B cell (primary cell): ENCODE measurements around the gene SLCO3A1. TPM values are rescaled to one million over a fixed set of nuclear protein-coding genes. Genes with fewer than 3 reads are reported as not detected.

Experiments used
- ATAC-seq: fragments of 200-7000 bp; cut with Tn5 transposase; one replicate; pipeline ENCODE4 v1.10.0; 2021; ENCODE audit warnings: low read depth, mild to moderate bottlenecking, moderate number of reproducible peaks, moderate library complexity
- CTCF ChIA-PET: fragments of 350-600 bp; sonication (Branson Sonifier 250); formaldehyde crosslinking; loops from one replicate; lab custom pipeline; 2021; ENCODE audit warnings: antibody characterized with exemption, inconsistent platforms; lab: Charles Lee
- POLR2A ChIA-PET: fragments of 350-600 bp; sonication (Branson Sonifier 250); formaldehyde crosslinking; loops from one replicate; lab custom pipeline; 2021; ENCODE audit warnings: antibody characterized with exemption; lab: Charles Lee
- DNase-seq: peaks from one replicate; pipeline ENCODE4 v3.0.0; 2013
- H2AFZ ChIP-seq: 2 replicates; pipeline ENCODE4 v1.6.1; 2012; ENCODE audit warnings: mild to moderate bottlenecking, low read depth, low read length; ENCODE audit not compliant: insufficient read depth, poor library complexity, severe bottlenecking
- H3K27ac ChIP-seq, 2 donors: 1 replicate in 1 of 2; 2 replicates in 1 of 2; pipeline ENCODE4 v1.5.1; 2012 to 2013; ENCODE audit warnings: low read length in 2 of 2, mild to moderate bottlenecking in 2 of 2, moderate library complexity in 1 of 2
- H3K27me3 ChIP-seq, 4 experiments: fragments of 200-600 bp in 1 of 4; sonication (generic) in 1 of 4; replicated peaks in 1 of 4; 1 replicate in 2 of 4; 2 replicates in 2 of 4; pipeline versions ENCODE4 v1.6.1 to v1.7.0; 2013 to 2016; ENCODE audit warnings: low read length in 3 of 4, mild to moderate bottlenecking in 2 of 4, mixed read lengths in 1 of 4, moderate library complexity in 1 of 4; ENCODE audit not compliant: insufficient read depth in 4 of 4, control insufficient read depth in 3 of 4; ENCODE audit errors: control extremely low read depth in 1 of 4
- H3K36me3 ChIP-seq, 2 experiments: replicated peaks in 1 of 2; 1 replicate in 1 of 2; 2 replicates in 1 of 2; pipeline versions ENCODE4 v1.6.1 to v1.7.1; 2013; ENCODE audit warnings: low read length in 1 of 2; ENCODE audit not compliant: insufficient read depth in 2 of 2, control insufficient read depth in 1 of 2; ENCODE audit errors: control extremely low read depth in 1 of 2, extremely low read depth in 1 of 2
- H3K4me1 ChIP-seq, 2 donors: fragments of 200-600 bp in 1 of 2; sonication (generic) in 1 of 2; 1 replicate in 1 of 2; 2 replicates in 1 of 2; pipeline versions ENCODE4 v1.5.1 to v1.6.1; 2013 to 2017; ENCODE audit warnings: low read length in 2 of 2; ENCODE audit not compliant: control insufficient read depth in 2 of 2, insufficient read depth in 2 of 2
- H3K4me2 ChIP-seq: replicated peaks from 2 replicates; pipeline ENCODE3; 2012; ENCODE audit warnings: mild to moderate bottlenecking, low read depth, low read length; ENCODE audit not compliant: poor library complexity, severe bottlenecking
- H3K4me3 ChIP-seq, 5 experiments: fragments of 200-600 bp in 1 of 5; sonication (generic) in 1 of 5; 1 replicate in 3 of 5; 2 replicates in 2 of 5; pipeline versions ENCODE4 v1.5.1 to v1.7.0; 2011 to 2016; ENCODE audit warnings: low read length in 4 of 5, mild to moderate bottlenecking in 4 of 5, low read depth in 2 of 5, control low read depth in 1 of 5, moderate library complexity in 1 of 5; ENCODE audit not compliant: insufficient read depth in 1 of 5; ENCODE audit errors: control extremely low read depth in 1 of 5, extremely low read depth in 1 of 5
- H3K79me2 ChIP-seq: fragments of 200-600 bp; sonication (generic); one replicate; pipeline ENCODE4 v1.6.0; 2016; ENCODE audit warnings: low read length; ENCODE audit not compliant: control insufficient read depth, insufficient read depth
- H3K9ac ChIP-seq: fragments of 200-600 bp; sonication (generic); 2 replicates; pipeline ENCODE4 v1.6.1; 2017; ENCODE audit warnings: mild to moderate bottlenecking, low read length, moderate library complexity
- H3K9me3 ChIP-seq, 3 donors: one replicate each; pipeline versions ENCODE4 v1.6.1 to v1.7.1; 2013; ENCODE audit warnings: low read length in 2 of 3; ENCODE audit not compliant: control insufficient read depth in 2 of 3, insufficient read depth in 1 of 3; ENCODE audit errors: control extremely low read depth in 1 of 3
- H4K20me1 ChIP-seq: 2 replicates; pipeline ENCODE4 v1.6.0; 2012; ENCODE audit warnings: mild to moderate bottlenecking, low read length; ENCODE audit not compliant: insufficient read depth, control insufficient read depth, poor library complexity, severe bottlenecking
- H3K27ac Mint-ChIP-seq: one replicate; pipeline ENCODE4 v1.8.0; 2021; ENCODE audit warnings: mixed read lengths
- H3K27me3 Mint-ChIP-seq: one replicate; pipeline ENCODE4 v1.8.0; 2021; ENCODE audit warnings: mixed read lengths
- H3K4me1 Mint-ChIP-seq: one replicate; pipeline ENCODE4 v1.8.0; 2021; ENCODE audit warnings: mixed read lengths
- H3K4me3 Mint-ChIP-seq: one replicate; pipeline ENCODE4 v1.8.0; 2021; ENCODE audit warnings: mixed read lengths
- H3K9me3 Mint-ChIP-seq: one replicate; pipeline ENCODE4 v1.8.0; 2022; ENCODE audit warnings: mixed read lengths; ENCODE audit not compliant: insufficient read depth
- CTCF ChIP-seq: fragments of 200-600 bp; IDR thresholded peaks from one replicate; pipeline ENCODE4 v1.8.0; 2022; ENCODE audit warnings: antibody characterized with exemption, mild to moderate bottlenecking
- EZH2 ChIP-seq: IDR thresholded peaks from 2 replicates; pipeline ENCODE4 v1.6.1; 2012; ENCODE audit warnings: borderline replicate concordance, low read depth, mild to moderate bottlenecking, moderate library complexity, low read length; ENCODE audit not compliant: insufficient read depth, poor library complexity, severe bottlenecking
- WGBS: methylation state at CpG from one replicate; pipeline ENCODE4 v1.1.5; 2013; ENCODE audit warnings: missing lambda C conversion rate; ENCODE audit not compliant: insufficient coverage; 5-methylcytosine and 5-hydroxymethylcytosine counted together
- intact Hi-C: fragments of 100-400 bp; cut with micrococcal nuclease; formaldehyde crosslinking; loops from one replicate; pipeline ENCODE4 v1.10.0; 2022
- polyA plus RNA-seq: library from polyadenylated mRNA; depleted of rRNA; stranded (reverse); fragments of >200 nt; gene quantifications from 2 replicates; pipeline ENCODE4 v1.2.3, GENCODE V29; 2012
- total RNA-seq, 2 donors: library from RNA; stranded (reverse); fragments of 120-200 nt in 1 of 2; gene quantifications; 1 replicate in 1 of 2; 2 replicates in 1 of 2; pipeline versions ENCODE4 v1.2.3 to v1.2.4, GENCODE V29; 2013 to 2022

Gene SLCO3A1
- total and polyA plus RNA-seq, 2 donors (not counting 1 experiment from before 2014, with no cell fraction given), result 0.99 to 2.3 TPM

GRCh38 chr15:92141607-92142006, 288.1 kb downstream of the SLCO3A1 start:
- H3K27ac Mint-ChIP-seq, result no peak overlapping the region
- intact Hi-C loops, result no loop called here
- TF ChIP-seq CTCF (no peak), EZH2 (no peak)
- no peaks in the 10 kb centered on the region for H3K9me3 Mint-ChIP-seq
- DNase-seq (no peak), ATAC-seq (no peak)
- Histone ChIP-seq H3K27me3 (no peaks in the 10 kb centered on the region), H3K4me3 (no peak overlapping the region), H3K79me2 (no peaks in the 10 kb centered on the region), H4K20me1 (no peaks in the 10 kb centered on the region), H3K27ac (no peak overlapping the region), H3K9me3 (no peaks in the 10 kb centered on the region), H3K36me3 (no peaks in the 10 kb centered on the region), H2AFZ (no peak overlapping the region), H3K9ac (no peak overlapping the region), H3K4me1 (no peaks in the 10 kb centered on the region), H3K4me2 (no peak overlapping the region)
- WGBS, result 96% methylated on average over 3 of the region's 3 CpGs
- no peaks in the 10 kb centered on the region for H3K27me3 Mint-ChIP-seq
- peaks cover 16% of the 10 kb centered on the region for H3K4me1 Mint-ChIP-seq
- POLR2A ChIA-PET, result no interaction called here
- no peak overlapping the region for H3K4me3 Mint-ChIP-seq
- CTCF ChIA-PET, result no interaction called here

GRCh38 chr15:92142242-92143232, 289.0 kb downstream of the SLCO3A1 start:
- ATAC-seq (no peak), DNase-seq (no peak)
- intact Hi-C loops, result no loop called here
- no peak overlapping the region for H3K4me3 Mint-ChIP-seq
- Histone ChIP-seq H2AFZ (no peak overlapping the region), H3K27ac (no peak overlapping the region), H3K36me3 (no peaks in the 10 kb centered on the region), H3K4me3 (no peak overlapping the region), H3K4me2 (no peak overlapping the region), H3K27me3 (no peaks in the 10 kb centered on the region), H3K4me1 (no peaks in the 10 kb centered on the region), H3K9ac (no peak overlapping the region), H3K79me2 (no peaks in the 10 kb centered on the region), H4K20me1 (no peaks in the 10 kb centered on the region), H3K9me3 (no peaks in the 10 kb centered on the region)
- H3K4me1 Mint-ChIP-seq, result peaks cover 16% of the 10 kb centered on the region
- WGBS, result 79% methylated on average over 6 of the region's 13 CpGs
- H3K27me3 Mint-ChIP-seq, result no peaks in the 10 kb centered on the region
- no peak for TF ChIP-seq EZH2
- TF ChIP-seq CTCF, result no peak
- POLR2A ChIA-PET, result no interaction called here
- CTCF ChIA-PET, result no interaction called here
- no peaks in the 10 kb centered on the region for H3K9me3 Mint-ChIP-seq
- no peak overlapping the region for H3K27ac Mint-ChIP-seq
